Adrenal gland (tissue), 5 donors: ENCODE results near the gene HSF2BP.

Experiments used
- POLR2A ChIP-seq, 2 donors: fragments of 450-650 bp; IDR thresholded peaks; one replicate each; pipeline ENCODE4 v1.6.1; 2017; ENCODE audit warnings: antibody characterized with exemption in 2 of 2, mild to moderate bottlenecking in 2 of 2, moderate library complexity in 1 of 2
- TF ChIP-seq, protein P1 (sequence below), 6 experiments: fragments of 450-650 bp in 4 of 6; fragments of 200-600 bp in 2 of 6; sonication (generic) in 1 of 6; IDR thresholded peaks; 1 replicate in 5 of 6; 2 replicates in 1 of 6; pipeline versions ENCODE4 v1.5.1 to v1.8.0; 2016 to 2021; ENCODE audit warnings: antibody characterized with exemption in 6 of 6, mild to moderate bottlenecking in 2 of 6, moderate library complexity in 1 of 6
- donor health status: DM: no; HTN: no; CAD: no.

DNA sequence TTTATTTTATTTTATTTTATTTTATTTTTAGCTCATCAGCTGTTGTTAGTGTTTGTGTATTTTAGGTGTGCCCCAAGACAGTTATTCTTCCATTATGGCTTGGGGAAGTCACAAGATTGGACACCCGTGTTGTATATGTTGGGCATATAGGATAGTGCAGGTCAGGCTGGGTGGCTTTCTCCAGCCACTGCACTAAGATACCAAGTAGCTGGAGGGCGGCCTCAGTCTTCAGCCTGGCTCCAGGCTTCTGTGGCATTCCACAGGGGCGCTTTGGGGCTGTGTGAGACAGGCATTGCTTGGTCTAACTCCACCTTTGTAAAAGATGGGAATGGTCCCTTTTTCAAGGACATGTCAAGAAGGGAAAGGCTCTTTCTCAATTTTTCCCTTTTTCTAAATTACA, 16.6 kb upstream of the HSF2BP start:
- TF ChIP-seq, protein P1, sequence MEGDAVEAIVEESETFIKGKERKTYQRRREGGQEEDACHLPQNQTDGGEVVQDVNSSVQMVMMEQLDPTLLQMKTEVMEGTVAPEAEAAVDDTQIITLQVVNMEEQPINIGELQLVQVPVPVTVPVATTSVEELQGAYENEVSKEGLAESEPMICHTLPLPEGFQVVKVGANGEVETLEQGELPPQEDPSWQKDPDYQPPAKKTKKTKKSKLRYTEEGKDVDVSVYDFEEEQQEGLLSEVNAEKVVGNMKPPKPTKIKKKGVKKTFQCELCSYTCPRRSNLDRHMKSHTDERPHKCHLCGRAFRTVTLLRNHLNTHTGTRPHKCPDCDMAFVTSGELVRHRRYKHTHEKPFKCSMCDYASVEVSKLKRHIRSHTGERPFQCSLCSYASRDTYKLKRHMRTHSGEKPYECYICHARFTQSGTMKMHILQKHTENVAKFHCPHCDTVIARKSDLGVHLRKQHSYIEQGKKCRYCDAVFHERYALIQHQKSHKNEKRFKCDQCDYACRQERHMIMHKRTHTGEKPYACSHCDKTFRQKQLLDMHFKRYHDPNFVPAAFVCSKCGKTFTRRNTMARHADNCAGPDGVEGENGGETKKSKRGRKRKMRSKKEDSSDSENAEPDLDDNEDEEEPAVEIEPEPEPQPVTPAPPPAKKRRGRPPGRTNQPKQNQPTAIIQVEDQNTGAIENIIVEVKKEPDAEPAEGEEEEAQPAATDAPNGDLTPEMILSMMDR (IDR thresholded peaks at IDR 0.05): no peak
- no peak for TF ChIP-seq POLR2A (IDR thresholded peaks at IDR 0.05)
